Hair follicular keratinocyte (primary cell): Measurements from ENCODE around the gene HOXA2. TPM values are rescaled to one million over a fixed set of nuclear protein-coding genes. Genes with fewer than 3 reads are reported as not detected.

Experiments
- total RNA-seq: library from RNA; depleted of rRNA; stranded (reverse); fragments of >200 nt; gene quantifications from 2 replicates; pipeline ENCODE4 v1.2.3, GENCODE V29; 2015

The HOXA2 gene
- total RNA-seq: 0.61 and 1.8 TPM in 2 replicates

DNA sequence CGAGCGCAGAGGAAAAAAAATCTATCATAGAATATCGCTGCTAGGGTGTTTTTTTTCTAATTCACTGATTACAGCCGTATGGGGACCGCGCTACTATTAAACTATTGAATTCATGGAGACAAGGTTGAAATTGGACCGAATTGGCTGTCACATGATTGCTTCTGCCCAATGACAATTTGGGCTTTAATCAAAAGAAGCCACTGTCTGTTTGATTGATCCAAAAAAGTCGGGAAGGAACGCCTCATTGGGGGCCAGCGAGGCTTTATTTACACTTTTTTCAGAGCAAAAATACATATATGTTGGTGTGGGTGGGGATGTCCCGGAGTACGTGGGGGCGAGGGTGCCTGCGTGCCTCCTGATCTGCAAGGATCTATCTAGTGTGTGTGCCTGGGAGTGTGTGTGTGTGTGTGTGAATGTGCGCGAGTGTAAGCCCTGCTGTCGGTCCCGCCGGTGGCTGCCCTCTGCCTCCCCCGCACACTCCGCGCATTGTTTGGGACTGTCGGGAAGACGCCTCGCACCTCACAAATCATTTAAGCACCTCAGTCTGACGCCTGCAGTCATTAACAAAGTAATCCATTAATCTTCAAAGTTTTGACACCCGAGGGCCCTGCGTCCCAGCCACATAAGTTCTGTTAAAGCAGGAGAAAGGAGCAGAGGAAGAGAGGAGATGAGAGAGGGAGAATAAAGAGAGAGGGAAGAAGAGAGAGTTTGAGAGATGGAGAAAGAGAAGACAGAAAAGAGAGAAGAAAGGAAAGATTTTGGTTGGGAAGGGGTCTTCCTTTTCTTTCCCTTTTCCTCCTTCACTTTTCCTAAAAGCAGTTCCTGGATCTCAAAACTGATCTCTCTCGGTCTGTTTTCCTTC, at the start of gene HOXA2:
Gene HOXA2 (minus strand): TSS at position 103 of the 862 bp plus-strand sequence. CDS start 183 bp downstream, outside the sequence.

DNA sequence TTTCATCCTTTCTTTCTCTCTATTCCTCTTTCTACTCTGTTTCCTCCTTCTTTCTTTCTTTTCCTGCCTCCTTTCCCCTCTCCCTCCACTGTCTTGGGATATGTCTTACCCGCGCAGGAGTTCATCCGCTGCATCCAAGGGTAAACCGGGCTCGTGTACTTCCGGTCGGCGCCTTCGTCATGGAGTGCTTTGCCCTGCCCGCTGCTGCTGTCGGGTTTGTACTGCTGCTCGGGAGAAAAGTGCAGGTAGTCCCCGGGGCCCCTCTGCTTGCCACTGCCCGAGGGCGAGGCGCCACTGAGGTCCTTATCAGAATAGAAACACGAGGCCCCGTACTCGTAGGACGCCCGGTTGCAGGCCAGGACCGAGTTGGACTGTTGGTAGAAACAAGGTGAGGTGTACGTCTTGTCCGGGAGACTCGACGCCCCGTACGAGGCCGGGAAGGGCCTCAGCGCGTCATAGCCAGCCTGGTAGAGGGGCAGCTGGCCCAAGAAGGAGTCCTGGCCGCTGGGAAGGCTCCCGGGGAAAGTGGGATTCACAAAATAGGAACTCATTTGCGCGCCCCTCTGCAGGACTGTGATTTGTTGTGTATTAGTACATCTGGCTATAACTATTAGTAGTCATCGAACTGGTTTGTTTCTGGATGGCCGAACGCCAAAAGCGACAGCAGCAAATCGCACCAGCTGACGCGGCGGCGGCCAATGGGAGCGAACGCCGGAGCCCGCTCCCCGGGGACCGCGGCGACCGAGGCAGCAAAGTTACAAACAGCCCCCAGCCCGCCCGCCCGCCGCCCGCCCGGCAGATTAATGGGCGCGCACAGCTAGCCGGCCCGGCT, 44.9 kb upstream of the HOXA2 start, which contains the start of gene HOXA6:
Gene HOXA6 (minus strand): TSS at position 576 of the 832 bp plus-strand sequence. CDS start 25 bp downstream, at position 551.

DNA sequence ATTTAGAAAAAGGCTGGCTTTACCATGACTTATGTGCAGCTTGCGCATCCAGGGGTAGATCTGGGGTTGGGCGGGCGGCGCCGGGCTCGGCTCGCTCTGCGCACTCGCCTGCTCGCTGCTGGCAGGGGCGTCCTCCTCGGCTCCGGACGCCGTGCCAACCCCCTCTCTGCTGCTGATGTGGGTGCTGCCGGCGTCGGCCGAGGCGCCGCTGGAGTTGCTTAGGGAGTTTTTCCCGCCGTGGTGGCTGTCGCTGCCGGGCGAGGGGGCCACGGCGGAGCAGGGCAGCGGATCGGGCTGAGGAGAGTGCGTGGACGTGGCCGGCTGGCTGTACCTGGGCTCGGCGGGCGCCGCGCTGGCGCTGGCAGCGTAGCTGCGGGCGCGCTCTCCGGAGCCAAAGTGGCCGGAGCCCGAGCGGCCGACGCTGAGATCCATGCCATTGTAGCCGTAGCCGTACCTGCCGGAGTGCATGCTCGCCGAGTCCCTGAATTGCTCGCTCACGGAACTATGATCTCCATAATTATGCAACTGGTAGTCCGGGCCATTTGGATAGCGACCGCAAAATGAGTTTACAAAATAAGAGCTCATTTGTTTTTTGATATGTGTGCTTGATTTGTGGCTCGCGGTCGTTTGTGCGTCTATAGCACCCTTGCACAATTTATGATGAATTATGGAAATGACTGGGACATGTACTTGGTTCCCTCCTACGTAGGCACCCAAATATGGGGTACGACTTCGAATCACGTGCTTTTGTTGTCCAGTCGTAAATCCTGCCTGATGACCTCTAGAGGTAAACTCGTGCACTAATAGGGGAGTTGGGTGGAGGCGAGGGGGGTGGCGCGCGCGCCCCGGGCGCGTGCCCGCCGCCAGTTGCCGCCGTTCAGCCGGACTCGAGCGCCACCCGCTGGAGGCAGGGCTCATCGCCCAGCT, 40.8 kb upstream of the HOXA2 start, which contains the start of gene HOXA5:
Gene HOXA5 (minus strand): TSS at position 659 of the 927 bp plus-strand sequence. CDS start 74 bp downstream, at position 585.

DNA sequence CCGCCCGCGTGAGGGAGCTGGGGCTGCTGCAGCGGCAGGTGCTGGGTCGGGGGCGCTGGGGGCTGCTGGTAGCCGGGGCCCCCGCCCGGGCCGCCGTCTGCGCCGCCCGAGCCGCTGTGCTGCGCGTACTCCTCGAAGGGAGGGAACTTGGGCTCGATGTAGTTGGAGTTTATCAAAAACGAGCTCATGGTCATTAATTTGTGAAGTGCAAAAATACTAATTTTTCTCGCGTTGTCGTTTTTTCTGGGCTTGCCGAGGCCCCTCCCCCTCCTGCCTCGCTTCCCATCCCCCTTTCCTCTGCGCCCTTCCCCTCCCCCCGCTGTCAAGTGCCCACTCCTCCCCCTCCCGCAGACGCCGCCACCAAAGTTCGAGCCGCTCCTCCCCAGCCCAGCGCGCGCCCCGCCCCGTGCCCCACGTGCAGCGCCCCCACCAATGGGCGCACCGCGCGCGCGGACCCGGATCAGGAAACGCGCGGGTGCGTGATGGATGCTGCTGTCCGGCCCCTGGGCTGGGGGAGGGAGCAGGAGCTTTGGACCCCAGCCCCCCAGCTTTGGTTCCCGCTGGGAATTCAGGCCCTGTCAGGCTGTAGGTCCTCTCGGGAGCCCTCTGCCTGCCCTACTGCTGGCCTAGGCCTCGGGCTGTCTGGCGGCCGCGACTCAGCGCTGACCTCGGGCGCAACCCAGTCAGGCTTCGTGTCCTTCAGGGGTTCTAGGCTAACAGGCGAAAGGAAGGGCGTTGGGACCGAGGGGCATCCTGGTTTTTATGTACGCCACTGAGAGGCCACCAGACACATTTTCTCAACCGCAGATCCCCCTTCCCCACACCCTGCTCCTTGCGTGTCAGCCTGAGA, 28.3 kb upstream of the HOXA2 start, which contains the start of gene HOXA4:
Gene HOXA4 (minus strand): TSS at position 218 of the 850 bp plus-strand sequence. CDS start 24 bp downstream, at position 194.

DNA sequence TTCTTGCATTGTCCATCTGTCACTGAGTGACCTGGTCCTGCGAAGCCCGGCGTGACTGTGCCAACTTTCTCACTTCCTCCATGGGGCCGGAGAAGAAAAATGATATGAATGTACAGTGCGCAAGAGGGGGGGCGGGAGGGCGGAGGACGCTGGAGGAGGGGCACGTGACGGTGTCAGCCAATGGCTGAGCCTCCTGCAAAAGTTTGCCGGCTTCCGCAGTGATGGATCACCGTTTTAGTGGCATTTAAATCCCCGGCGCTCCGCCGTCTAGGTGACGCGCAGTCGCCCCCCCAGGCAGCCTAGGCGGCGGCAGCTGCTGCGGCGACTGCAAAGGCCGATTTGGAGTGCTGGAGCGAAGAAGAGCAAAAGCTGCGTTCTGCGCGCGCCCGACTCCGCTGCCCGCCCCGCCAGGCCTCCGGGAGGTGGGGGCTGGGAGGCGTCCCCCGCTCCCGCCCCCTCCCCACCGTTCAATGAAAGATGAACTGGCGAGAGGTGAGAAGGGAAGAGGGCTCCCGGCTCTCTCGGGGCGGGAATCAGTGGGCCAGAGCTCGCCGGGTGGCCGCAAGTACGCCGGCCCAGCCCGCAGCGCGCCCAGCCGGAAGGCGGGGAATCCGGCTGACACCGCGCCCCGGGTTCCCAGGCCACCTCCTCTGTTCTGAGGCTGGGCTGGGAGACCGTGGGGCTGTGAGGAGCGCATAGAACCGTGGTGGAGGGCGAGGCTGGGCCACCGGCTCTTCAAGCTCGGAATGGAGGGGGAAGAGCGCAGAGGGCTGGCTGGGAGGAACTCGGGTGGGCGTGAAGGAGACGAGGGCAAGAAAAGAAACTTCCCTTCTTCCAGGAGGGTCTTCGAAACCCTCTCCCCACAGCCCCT, 6.4 kb downstream of the HOXA2 start, which contains the start of gene HOXA1:
Gene HOXA1 (minus strand): TSS at position 104 of the 871 bp plus-strand sequence. CDS start 88 bp downstream, at position 16.

Other genes starting within 250 kb of the HOXA2 start
- gene SKAP2, start 238.1 kb downstream of the HOXA2 start, total RNA-seq: 10.7 and 12.1 TPM in 2 replicates
- gene HOXA1, start 6.7 kb downstream of the HOXA2 start, total RNA-seq: 9.6 and 12.1 TPM in 2 replicates
- 1.6 TPM in 2 replicates for gene HOXA4, start 28.1 kb upstream of the HOXA2 start, total RNA-seq
- gene HOXA5, start 41.0 kb upstream of the HOXA2 start, total RNA-seq: 0.68 and 0.70 TPM in 2 replicates
- 1.4 TPM in 1 of 2 replicates, not detected in the other for gene HOXA6, start 45.1 kb upstream of the HOXA2 start, total RNA-seq
- gene HOXA3, start 49.9 kb upstream of the HOXA2 start, total RNA-seq: 2.1 and 4.0 TPM in 2 replicates
- 2.4 and 3.6 TPM in 2 replicates for gene HOXA7, start 54.0 kb upstream of the HOXA2 start, total RNA-seq
- 6.8 and 7.0 TPM in 2 replicates for gene HOXA9, start 62.9 kb upstream of the HOXA2 start, total RNA-seq
- 1.1 and 4.5 TPM in 2 replicates for gene HOXA10, start 71.6 kb upstream of the HOXA2 start, total RNA-seq
- 0.34 and 1.3 TPM in 2 replicates for gene HOXA11, start 82.5 kb upstream of the HOXA2 start, total RNA-seq
- not detected in 2 replicates for gene HOXA13, start 97.4 kb upstream of the HOXA2 start, total RNA-seq
- not detected in 2 replicates for gene EVX1, start 140.1 kb upstream of the HOXA2 start, total RNA-seq